GM12878 (cell line): ENCODE measurements around the gene RIPK3. TPM values are rescaled to one million over a fixed set of nuclear protein-coding genes. Genes with fewer than 3 reads are reported as not detected.
A peak's percentile ranks its signal among the peaks of the same experiment; 100 is the strongest.

ENCODE experiments used
- ATAC-seq: fragments of 200-7000 bp; cut with Tn5 transposase; 3 replicates; pipeline ENCODE4 v1.9.1; 2020; ENCODE audit warnings: mild to moderate bottlenecking, moderate library complexity
- BruUV-seq: library from RNA; stranded (reverse); fragments of 400-500 nt; replicated peaks from 2 replicates; lab custom pipeline; 2021; lab: Mats Ljungman, UMichigan
- CTCF ChIA-PET: fragments of 300-600 bp; sonication (Branson Sonifier 250); formaldehyde crosslinking; extraction: SDS; loops from one replicate; lab custom pipeline; 2021; ENCODE audit warnings: inconsistent platforms; lab: Yijun Ruan, JAX
- POLR2A ChIA-PET: fragments of 350-600 bp; formaldehyde crosslinking; extraction: SDS; loops from one replicate; lab custom pipeline; 2021; ENCODE audit warnings: inconsistent platforms; lab: Charles Lee
- RAD21 ChIA-PET: fragments of 300-600 bp; sonication (Branson Sonifier 250); formaldehyde crosslinking; loops from one replicate; lab custom pipeline; 2023; ENCODE audit warnings: antibody characterized with exemption; ENCODE audit not compliant: unreplicated experiment; lab: Charles Lee
- SMC1A ChIA-PET: fragments of 300-600 bp; sonication (Branson Sonifier 250); formaldehyde crosslinking; loops from one replicate; lab custom pipeline; 2023; ENCODE audit not compliant: unreplicated experiment, uncharacterized antibody; lab: Charles Lee
- DNase-seq: peaks from one replicate; pipeline ENCODE4 v3.0.0-alpha.2; 2011; ENCODE audit warnings: low read depth, low spot score
- FAIRE-seq: peaks from 3 replicates; lab custom pipeline; 2011; peaks lifted over from hg19 to GRCh38; lab: Jason Lieb, UNC
- H2AFZ ChIP-seq: 2 replicates; pipeline ENCODE4 v1.6.0; 2011; ENCODE audit warnings: low read depth, low read length, control low read depth; ENCODE audit not compliant: control insufficient read depth
- H3K27ac ChIP-seq: 2 replicates; pipeline ENCODE4 v1.5.1; 2011; ENCODE audit warnings: control low read depth; ENCODE audit not compliant: control insufficient read depth, insufficient read depth
- H3K27me3 ChIP-seq, 2 experiments: replicated peaks in 1 of 2; 2 replicates each; pipeline versions ENCODE4 v1.6.0 to v1.6.1; 2011; ENCODE audit warnings: low read length in 1 of 2; ENCODE audit not compliant: control insufficient read depth in 2 of 2, insufficient read depth in 2 of 2
- H3K36me3 ChIP-seq, 2 experiments: 2 replicates each; pipeline ENCODE4 v1.5.1; 2011; ENCODE audit warnings: low read length in 1 of 2; ENCODE audit not compliant: control insufficient read depth in 2 of 2, insufficient read depth in 2 of 2
- H3K4me1 ChIP-seq: 2 replicates; pipeline ENCODE4 v1.6.1; 2011; ENCODE audit warnings: mild to moderate bottlenecking, low read length, moderate library complexity, mixed read lengths; ENCODE audit not compliant: control insufficient read depth, insufficient read depth
- H3K4me2 ChIP-seq: 2 replicates; pipeline ENCODE4 v1.6.0; 2011; ENCODE audit warnings: control low read depth; ENCODE audit not compliant: control insufficient read depth, insufficient read depth
- H3K4me3 ChIP-seq: fragments of 200-600 bp; sonication (generic); 2 replicates; pipeline ENCODE4 v1.5.1; 2016
- H3K79me2 ChIP-seq: 2 replicates; pipeline ENCODE4 v1.6.0; 2011; ENCODE audit warnings: low read length; ENCODE audit not compliant: control insufficient read depth, insufficient read depth
- H3K9ac ChIP-seq: 2 replicates; pipeline ENCODE4 v1.8.0; 2011; ENCODE audit warnings: low read length, control low read depth, mixed read lengths; ENCODE audit not compliant: control insufficient read depth, insufficient read depth
- H3K9me3 ChIP-seq: replicated peaks from 3 replicates; pipeline ENCODE4 v1.5.1; 2011; ENCODE audit warnings: mild to moderate bottlenecking, low read length; ENCODE audit not compliant: control insufficient read depth, insufficient read depth
- H4K20me1 ChIP-seq: 2 replicates; pipeline ENCODE4 v1.6.0; 2011; ENCODE audit not compliant: control insufficient read depth, insufficient read depth
- CEBPB ChIP-seq, 2 experiments: fragments of 150-350 bp in 1 of 2; IDR thresholded peaks; 2 replicates each; pipeline ENCODE4 v1.6.1; 2012 to 2014; ENCODE audit warnings: low read depth in 2 of 2, low read length in 2 of 2, borderline replicate concordance in 1 of 2, inconsistent platforms in 1 of 2
- DPF2 ChIP-seq: fragments of 450-650 bp; IDR thresholded peaks from 2 replicates; pipeline ENCODE4 v1.6.1; 2017; ENCODE audit warnings: mild to moderate bottlenecking
- JUNB ChIP-seq: IDR thresholded peaks from 2 replicates; pipeline ENCODE4 v1.6.1; 2016; ENCODE audit warnings: antibody characterized with exemption, mild to moderate bottlenecking
- NFXL1 ChIP-seq: fragments of 450-650 bp; IDR thresholded peaks from 2 replicates; pipeline ENCODE4 v1.6.1; 2017; ENCODE audit warnings: antibody characterized with exemption, mild to moderate bottlenecking, borderline replicate concordance
- PBX3 ChIP-seq: IDR thresholded peaks from 2 replicates; pipeline ENCODE4 v1.6.1; 2011; ENCODE audit warnings: mild to moderate bottlenecking, low read depth, low read length, moderate library complexity; ENCODE audit not compliant: insufficient replicate concordance
- USF1 ChIP-seq: IDR thresholded peaks from 2 replicates; pipeline ENCODE4 v1.6.1; 2011; ENCODE audit warnings: borderline replicate concordance, low read depth, mild to moderate bottlenecking, moderate library complexity, mixed read lengths, low read length; ENCODE audit not compliant: insufficient read depth; ENCODE audit errors: extremely low read length
- WGBS: methylation state at CpG from one replicate; pipeline ENCODE4 v1.1.6; 2016; ENCODE audit warnings: low lambda C conversion rate; ENCODE audit not compliant: insufficient replicate concordance, insufficient coverage; ENCODE audit errors: missing lambda C conversion rate; 5-methylcytosine and 5-hydroxymethylcytosine counted together
- in situ Hi-C: fragments of 300-500 bp; cut with MboI; formaldehyde crosslinking; loops from 9 replicates; pipeline ENCODE4 v1.14.3; 2018; ENCODE audit warnings: mixed read lengths
- intact Hi-C: fragments of 100-400 bp; cut with micrococcal nuclease; formaldehyde crosslinking; loops from one replicate; pipeline ENCODE4 v1.14.2; 2022; ENCODE audit not compliant: unreplicated experiment
- polyA plus RNA-seq, 11 experiments: library from polyadenylated mRNA; depleted of rRNA in 4 of 11; unstranded in 6 of 11; stranded (reverse) in 5 of 11; fragments of >200 nt; fragmentation: Nextera tagmentation in 4 of 11; fragmentation: Illumina TruSeq in 1 of 11; extraction: Ambion mirVana in 4 of 11; extraction: Trizol in 1 of 11; gene quantifications; 1 replicate in 1 of 11; 2 replicates in 10 of 11; pipeline versions ENCODE4 v1.2.1 to v1.2.3, GENCODE V29; 2011 to 2016; ENCODE audit warnings: inconsistent platforms in 2 of 11, missing spikeins in 2 of 11, low read depth in 1 of 11
- total RNA-seq, 4 experiments: library from RNA; depleted of rRNA in 3 of 4; stranded (reverse); fragments of >200 nt in 3 of 4; fragmentation: Illumina TruSeq in 1 of 4; extraction: Trizol in 1 of 4; gene quantifications; 2 replicates each; pipeline versions ENCODE4 v1.2.1 to v1.2.3, GENCODE V29; 2013 to 2021
- TF ChIP-seq, protein P1 (sequence below): fragments of 450-650 bp; conservative IDR thresholded peaks from 2 replicates; pipeline ENCODE4 v1.6.1; 2017; ENCODE audit warnings: mild to moderate bottlenecking, moderate library complexity

The RIPK3 gene
- total and polyA plus RNA-seq, 10 of the 15 experiments (the other 5 are each of a cell fraction or from before 2014, with no cell fraction given) = 2.0 to 13.6 (median 8.1) TPM

DNA sequence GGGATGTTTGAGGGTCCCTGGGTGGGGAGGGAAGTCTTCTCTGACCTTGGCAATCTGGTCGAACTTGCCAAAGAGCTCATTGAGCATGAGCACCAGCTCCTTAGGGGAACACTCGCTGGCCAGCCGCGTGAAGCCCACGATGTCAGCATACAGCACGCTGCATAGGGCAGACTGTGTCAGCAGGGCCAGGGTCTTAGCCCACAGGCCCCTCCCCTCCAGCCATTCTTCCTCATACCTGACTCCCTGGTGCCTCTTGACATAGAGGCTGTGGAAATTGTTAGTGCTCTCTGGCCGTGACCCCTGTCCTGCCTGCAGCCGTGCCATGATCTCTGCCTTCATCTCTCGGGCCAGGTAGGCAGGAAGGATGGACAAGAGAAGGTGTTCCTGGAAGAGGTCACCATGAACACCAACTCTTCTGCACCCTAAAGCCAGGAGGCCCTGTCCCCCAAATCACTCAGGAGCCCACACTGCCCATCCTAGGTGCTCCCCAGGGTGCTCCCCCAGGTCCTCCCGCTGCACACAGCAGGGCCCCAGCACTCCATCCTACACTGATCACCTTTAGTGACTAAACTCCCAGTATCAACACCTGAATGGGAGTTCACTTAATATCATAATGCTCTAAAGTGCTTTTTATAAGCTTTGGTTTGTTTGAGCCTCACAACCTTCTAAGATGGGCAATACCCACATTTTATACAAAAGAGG, 8.7 kb downstream of the RIPK3 start:
- H2AFZ ChIP-seq = no peak overlapping the region
- no peaks in the 10 kb centered on the region for H3K9me3 ChIP-seq
- H3K4me1 ChIP-seq = peaks cover 18% of the 10 kb centered on the region
- DNase-seq (no peak), ATAC-seq (no peak), FAIRE-seq (no peak)
- RAD21 ChIA-PET = interaction anchor here (0.7 to 5.0 kb wide), 5 partner anchors 20 to 106 kb away, joined by 3 to 141 read pairs (median 11); partner anchors contain the start of genes CBLN3, CIDEB, KHNYN and LTB4R
- H4K20me1 ChIP-seq = no peaks in the 10 kb centered on the region
- H3K9ac ChIP-seq = no peak overlapping the region
- H3K79me2 ChIP-seq = no peaks in the 10 kb centered on the region
- SMC1A ChIA-PET = interaction anchor here (3.6 to 4.9 kb wide), 2 partner anchors 100 to 104 kb away, joined by 53 to 77 read pairs; partner anchors contain the start of genes CBLN3 and KHNYN
- TF ChIP-seq USF1 = no peak
- TF ChIP-seq CEBPB (IDR thresholded peaks at IDR 0.05; ENCODE audit: borderline replicate concordance in 1 of 2, low read depth in 2 of 2, low read length in 2 of 2) = no peak
- TF ChIP-seq JUNB = no peak
- TF ChIP-seq NFXL1 = peak; percentile 78; the same call in 1 of the 2 replicates
- TF ChIP-seq, protein P1, sequence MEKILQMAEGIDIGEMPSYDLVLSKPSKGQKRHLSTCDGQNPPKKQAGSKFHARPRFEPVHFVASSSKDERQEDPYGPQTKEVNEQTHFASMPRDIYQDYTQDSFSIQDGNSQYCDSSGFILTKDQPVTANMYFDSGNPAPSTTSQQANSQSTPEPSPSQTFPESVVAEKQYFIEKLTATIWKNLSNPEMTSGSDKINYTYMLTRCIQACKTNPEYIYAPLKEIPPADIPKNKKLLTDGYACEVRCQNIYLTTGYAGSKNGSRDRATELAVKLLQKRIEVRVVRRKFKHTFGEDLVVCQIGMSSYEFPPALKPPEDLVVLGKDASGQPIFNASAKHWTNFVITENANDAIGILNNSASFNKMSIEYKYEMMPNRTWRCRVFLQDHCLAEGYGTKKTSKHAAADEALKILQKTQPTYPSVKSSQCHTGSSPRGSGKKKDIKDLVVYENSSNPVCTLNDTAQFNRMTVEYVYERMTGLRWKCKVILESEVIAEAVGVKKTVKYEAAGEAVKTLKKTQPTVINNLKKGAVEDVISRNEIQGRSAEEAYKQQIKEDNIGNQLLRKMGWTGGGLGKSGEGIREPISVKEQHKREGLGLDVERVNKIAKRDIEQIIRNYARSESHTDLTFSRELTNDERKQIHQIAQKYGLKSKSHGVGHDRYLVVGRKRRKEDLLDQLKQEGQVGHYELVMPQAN = no peak
- no peak for TF ChIP-seq DPF2
- TF ChIP-seq PBX3 = no peak
- CTCF ChIA-PET = interaction anchor here (0.6 to 16.6 kb wide), 8 partner anchors 23 to 625 kb away, joined by 3 to 452 read pairs (median 36); partner anchors contain the start of genes CBLN3, CIDEB, KHNYN and LTB4R2
- no TSS peak for BruUV-seq
- POLR2A ChIA-PET = no interaction called here
- no peak overlapping the region for H3K4me2 ChIP-seq
- intact Hi-C loops (loop anchor here (5.0 kb wide), 1 partner anchor 36 kb away; the partner anchor contains the start of gene NFATC4), in situ Hi-C loops (loop anchor here (5.0 kb wide), 1 partner anchor 101 kb away; no protein-coding TSS in a partner anchor)
- H3K36me3 ChIP-seq = no peaks in the 10 kb centered on the region; a peak in 1 of 4 replicates
- H3K27ac ChIP-seq = no peak overlapping the region
- no peak overlapping the region for H3K4me3 ChIP-seq
- 66% methylated on average over 10 of the region's 10 CpGs for WGBS
- peaks cover 2 to 12% of the 10 kb centered on the region in 2 experiments; a peak in 3 of 4 replicates for H3K27me3 ChIP-seq
